Measurements from ENCODE around the gene TINCR.

- TF ChIP-seq POLR2A (IDR thresholded peaks at IDR 0.05; ENCODE audit: insufficient read depth in 1 of 2, low read depth in 2 of 2, low read length in 2 of 2) (no peak), RBM22 (optimal IDR thresholded peaks at IDR 0.05; ENCODE audit: low read length) (no peak), ZNF224 (CRISPR knock-in tag; IDR thresholded peaks at IDR 0.05) (no peak), ZNF768 (CRISPR knock-in tag; IDR thresholded peaks at IDR 0.05) (no peak), KDM4B (CRISPR knock-in tag; IDR thresholded peaks at IDR 0.05) (no peak)
Observed at GRCh38 chr19:5533257-5533656, 34.5 kb downstream of the TINCR start.

All from HepG2 (cell line).